HG02610 (cell line): ENCODE results near the gene ASS1.

Experiments
- ATAC-seq: cut with Tn5 transposase; IDR thresholded peaks from one replicate; pipeline ENCODE4 v1.9.1; 2021; ENCODE audit warnings: mild to moderate bottlenecking, moderate library complexity; ENCODE audit not compliant: unreplicated experiment

Gene ASS1

GRCh38 chr9:130491830-130492482 lies 47.2 kb downstream of the ASS1 start:
- no peak for ATAC-seq

- no peak for ATAC-seq
Measured at GRCh38 chr9:130493021-130493420, 48.3 kb downstream of the ASS1 start.

- no peak for ATAC-seq
Measured at GRCh38 chr9:130493476-130493875, 48.7 kb downstream of the ASS1 start.

- no peak for ATAC-seq
Measured at GRCh38 chr9:130495067-130495466, 50.3 kb downstream of the ASS1 start.

GRCh38 chr9:130497139-130497538 lies 52.4 kb downstream of the ASS1 start:
- no peak for ATAC-seq

GRCh38 chr9:130498298-130498917 lies 53.6 kb downstream of the ASS1 start:
- ATAC-seq, result no peak

GRCh38 chr9:130498918-130499698 lies 54.3 kb downstream of the ASS1 start:
- ATAC-seq, result no peak

- no peak for ATAC-seq
Measured at GRCh38 chr9:130499804-130500263, 55.1 kb downstream of the ASS1 start.

GRCh38 chr9:130500340-130501180 lies 55.8 kb downstream of the ASS1 start:
- no peak for ATAC-seq

- ATAC-seq, result no peak
Measured at GRCh38 chr9:130501639-130502038, 56.9 kb downstream of the ASS1 start.

- no peak for ATAC-seq
Measured at GRCh38 chr9:130508218-130508617, 63.5 kb downstream of the ASS1 start.

- ATAC-seq, result no peak
Measured at GRCh38 chr9:130512199-130512598, 67.4 kb downstream of the ASS1 start.

GRCh38 chr9:130513078-130513477 lies 68.3 kb downstream of the ASS1 start:
- no peak for ATAC-seq

GRCh38 chr9:130518233-130518632 lies 73.5 kb downstream of the ASS1 start:
- ATAC-seq, result no peak

GRCh38 chr9:130518943-130519799 lies 74.4 kb downstream of the ASS1 start:
- ATAC-seq, result no peak

- ATAC-seq, result no peak
Measured at GRCh38 chr9:130519927-130520326, 75.2 kb downstream of the ASS1 start.

GRCh38 chr9:130521715-130522114 lies 77.0 kb downstream of the ASS1 start:
- ATAC-seq, result no peak

- ATAC-seq, result no peak
Measured at GRCh38 chr9:130522233-130522808, 77.6 kb downstream of the ASS1 start.

- ATAC-seq, result no peak
Measured at GRCh38 chr9:130523921-130524320, 79.2 kb downstream of the ASS1 start.
